ENCODE data around the gene DENND5B. TPM values are rescaled to one million over a fixed set of nuclear protein-coding genes. Genes with fewer than 3 reads are reported as not detected.

Gene DENND5B
- total RNA-seq, 2 experiments from 2014 or later, result 0.32 to 0.48 TPM

GRCh38 chr12:31363416-31363809 lies 227.5 kb downstream of the DENND5B start:
- Mint-ChIP-seq H3K4me3 (no peak overlapping the region), H3K27me3 (no peaks in the 10 kb centered on the region), H3K4me1 (peaks cover 14% of the 10 kb centered on the region), H3K9me3 (ENCODE audit: low read depth) (no peaks in the 10 kb centered on the region), H3K36me3 (ENCODE audit: low read depth) (no peaks in the 10 kb centered on the region), H3K27ac (peak overlapping the region; percentile 70)
- ChIA-PET POLR2A (no interaction called here), CTCF (interaction anchor here (0.7 to 1.2 kb wide), 4 partner anchors 13 to 273 kb away, joined by 3 to 4 read pairs (median 4); no protein-coding TSS in a partner anchor)
- ATAC-seq, result no peak
- intact Hi-C loops (cut with DNase I, micrococcal nuclease), result loop anchor here (2.0 to 5.0 kb wide), 3 partner anchors 111 to 246 kb away; no protein-coding TSS in a partner anchor
- DNase-seq, result no peak

DNA sequence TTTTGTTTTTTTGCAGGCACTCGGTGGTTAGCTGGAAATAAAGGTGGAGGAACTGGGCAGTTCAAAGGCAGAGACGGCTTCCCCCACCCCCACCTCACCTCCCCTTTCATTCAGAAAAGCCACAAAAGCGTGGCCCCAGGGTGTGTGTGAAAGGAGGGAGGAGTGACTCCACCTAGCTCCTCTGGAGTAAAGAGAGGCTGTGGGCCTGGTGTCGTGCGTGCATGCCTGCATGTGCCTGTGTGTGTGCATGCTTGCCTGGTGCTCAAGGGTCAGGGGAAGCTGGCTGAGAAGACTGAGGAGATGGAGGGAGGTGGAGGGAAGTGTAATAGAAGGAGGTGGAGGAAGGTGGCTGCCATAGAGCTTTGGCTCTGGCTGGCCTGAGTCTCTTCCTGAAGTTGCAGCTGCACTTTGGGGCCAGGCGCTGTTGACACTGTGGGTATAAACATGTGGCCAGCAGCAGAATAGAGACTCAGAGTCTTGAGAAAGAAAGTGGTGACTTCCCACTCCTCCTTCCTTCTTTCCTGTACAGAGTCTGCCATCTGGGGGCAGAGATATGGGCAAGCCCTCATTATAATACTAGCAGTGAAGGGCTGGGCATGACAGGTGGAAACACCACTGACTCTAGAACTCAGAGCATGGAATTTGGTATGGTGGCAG lies 228.0 kb downstream of the DENND5B start:
- Mint-ChIP-seq H3K4me1 (peaks cover 14% of the 10 kb centered on the region), H3K4me3 (peak overlapping the region; percentile 45), H3K9me3 (ENCODE audit: low read depth) (no peaks in the 10 kb centered on the region), H3K27ac (peak overlapping the region; percentile 70), H3K27me3 (no peaks in the 10 kb centered on the region), H3K36me3 (ENCODE audit: low read depth) (no peaks in the 10 kb centered on the region)
- intact Hi-C loops (cut with DNase I, micrococcal nuclease), result loop anchor here (1.0 to 5.0 kb wide), 4 partner anchors 37 to 246 kb away; partner anchors contain the start of gene SINHCAF (in 1 of the 2)
- POLR2A ChIA-PET, result no interaction called here
- CTCF ChIA-PET, result interaction anchor here (0.7 to 2.9 kb wide), 7 partner anchors 13 to 273 kb away, joined by 3 to 10 read pairs (median 4); no protein-coding TSS in a partner anchor
- DNase-seq (peak; percentile 64), ATAC-seq (peak; percentile 85)

DNA sequence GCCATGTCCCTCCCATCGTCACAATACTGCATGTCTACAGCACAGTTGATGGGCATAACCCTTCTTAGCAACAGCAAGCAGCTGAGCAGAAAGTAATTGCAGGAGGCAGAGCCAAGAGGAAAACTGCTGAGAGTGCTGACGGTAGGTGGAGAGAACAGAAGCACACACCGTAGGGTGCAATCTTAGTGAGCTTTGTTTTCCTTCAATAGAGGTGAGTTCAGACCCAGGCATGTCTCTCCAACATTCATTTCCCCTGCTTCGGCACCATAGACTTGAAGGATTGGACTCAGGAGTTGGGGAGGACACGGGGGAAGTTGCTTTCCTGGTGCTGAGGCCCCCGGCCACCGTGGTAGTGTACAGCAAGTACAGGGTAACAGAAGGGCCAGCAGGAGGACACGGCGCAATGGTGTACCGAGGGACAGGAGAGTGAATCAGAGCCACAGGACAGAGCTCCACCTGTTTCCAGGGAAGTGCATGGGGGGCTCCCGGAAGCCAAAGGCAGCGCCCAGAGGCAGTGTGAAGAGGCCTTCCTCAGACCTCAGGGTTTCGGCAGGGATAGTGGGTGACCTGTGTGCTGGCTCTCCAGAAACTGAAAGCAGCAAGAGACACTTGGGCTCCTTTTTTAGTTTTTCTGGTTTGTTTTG lies 228.7 kb downstream of the DENND5B start:
- peak overlapping the region; percentile 45 for H3K4me3 Mint-ChIP-seq
- intact Hi-C loops (cut with DNase I, micrococcal nuclease), result loop anchor here (1.0 to 5.0 kb wide), 4 partner anchors 36 to 245 kb away; partner anchors contain the start of gene SINHCAF (in 1 of the 2)
- no peaks in the 10 kb centered on the region for H3K36me3 Mint-ChIP-seq (ENCODE audit: low read depth)
- H3K4me1 Mint-ChIP-seq, result peaks cover 14% of the 10 kb centered on the region
- H3K9me3 Mint-ChIP-seq (ENCODE audit: low read depth), result no peaks in the 10 kb centered on the region
- POLR2A ChIA-PET, result no interaction called here
- peak overlapping the region; percentile 70 for H3K27ac Mint-ChIP-seq
- peak; percentile 15 for DNase-seq
- no peaks in the 10 kb centered on the region for H3K27me3 Mint-ChIP-seq
- CTCF ChIA-PET, result interaction anchor here (0.7 to 2.9 kb wide), 4 partner anchors 14 to 274 kb away, joined by 3 to 10 read pairs (median 4); no protein-coding TSS in a partner anchor
- ATAC-seq, result peak; percentile 37

DNA sequence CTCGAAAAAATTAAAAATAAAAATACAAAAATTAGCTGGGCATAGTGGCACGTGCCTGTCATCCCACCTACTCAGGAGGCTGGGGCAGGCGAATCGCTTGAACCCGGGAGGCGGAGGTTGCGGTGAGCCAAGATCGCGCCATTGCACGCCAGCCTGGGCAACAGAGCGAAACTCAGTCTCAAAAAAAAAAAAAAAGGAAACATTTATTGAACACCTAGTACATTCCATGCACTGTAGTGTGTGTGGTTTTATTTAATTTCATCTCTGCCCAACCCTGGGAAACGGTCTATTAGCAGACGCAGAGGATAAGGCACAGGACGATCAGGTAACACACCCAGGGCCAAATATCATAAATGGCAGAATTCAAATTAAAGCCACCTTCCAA lies 229.2 kb downstream of the DENND5B start:
- H3K36me3 Mint-ChIP-seq (ENCODE audit: low read depth), result no peaks in the 10 kb centered on the region
- no peaks in the 10 kb centered on the region for H3K27me3 Mint-ChIP-seq
- ChIA-PET POLR2A (no interaction called here), CTCF (interaction anchor here (0.7 to 2.9 kb wide), 3 partner anchors 90 to 259 kb away, joined by 3 to 10 read pairs (median 3); no protein-coding TSS in a partner anchor)
- no peak overlapping the region for H3K27ac Mint-ChIP-seq
- intact Hi-C loops (cut with DNase I, micrococcal nuclease), result loop anchor here (1.0 to 5.0 kb wide), 4 partner anchors 35 to 244 kb away; partner anchors contain the start of gene SINHCAF (in 1 of the 2)
- H3K4me1 Mint-ChIP-seq, result peaks cover 14% of the 10 kb centered on the region
- no peaks in the 10 kb centered on the region for H3K9me3 Mint-ChIP-seq (ENCODE audit: low read depth)
- ATAC-seq, result no peak
- no peak for DNase-seq
- no peak overlapping the region for H3K4me3 Mint-ChIP-seq

DNA sequence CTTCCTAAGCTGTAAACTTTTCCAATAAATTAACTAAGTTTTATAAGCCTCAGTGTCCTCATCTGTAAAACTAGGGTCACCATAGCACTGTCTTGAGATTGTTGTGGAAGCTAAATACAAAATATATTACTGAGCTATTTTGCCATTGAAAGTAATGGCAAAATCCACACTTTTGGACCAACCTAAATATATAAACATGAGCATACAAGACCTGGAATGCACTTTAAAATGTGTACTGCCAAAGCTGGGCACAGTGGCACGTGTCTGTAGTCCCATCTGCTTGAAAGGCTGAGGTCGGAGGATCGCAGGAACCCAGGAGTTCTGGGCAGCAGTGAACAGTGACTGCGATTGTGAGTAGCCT lies 235.2 kb downstream of the DENND5B start:
- H3K36me3 Mint-ChIP-seq (ENCODE audit: low read depth), result no peaks in the 10 kb centered on the region
- H3K9me3 Mint-ChIP-seq (ENCODE audit: low read depth), result no peaks in the 10 kb centered on the region
- ChIA-PET CTCF (no interaction called here), POLR2A (no interaction called here)
- ATAC-seq, result no peak
- no peak overlapping the region for H3K4me3 Mint-ChIP-seq
- DNase-seq, result no peak
- H3K27me3 Mint-ChIP-seq, result no peaks in the 10 kb centered on the region
- H3K27ac Mint-ChIP-seq, result no peak overlapping the region
- no peaks in the 10 kb centered on the region for H3K4me1 Mint-ChIP-seq
- intact Hi-C loops (cut with DNase I, micrococcal nuclease), result no loop called here

DNA sequence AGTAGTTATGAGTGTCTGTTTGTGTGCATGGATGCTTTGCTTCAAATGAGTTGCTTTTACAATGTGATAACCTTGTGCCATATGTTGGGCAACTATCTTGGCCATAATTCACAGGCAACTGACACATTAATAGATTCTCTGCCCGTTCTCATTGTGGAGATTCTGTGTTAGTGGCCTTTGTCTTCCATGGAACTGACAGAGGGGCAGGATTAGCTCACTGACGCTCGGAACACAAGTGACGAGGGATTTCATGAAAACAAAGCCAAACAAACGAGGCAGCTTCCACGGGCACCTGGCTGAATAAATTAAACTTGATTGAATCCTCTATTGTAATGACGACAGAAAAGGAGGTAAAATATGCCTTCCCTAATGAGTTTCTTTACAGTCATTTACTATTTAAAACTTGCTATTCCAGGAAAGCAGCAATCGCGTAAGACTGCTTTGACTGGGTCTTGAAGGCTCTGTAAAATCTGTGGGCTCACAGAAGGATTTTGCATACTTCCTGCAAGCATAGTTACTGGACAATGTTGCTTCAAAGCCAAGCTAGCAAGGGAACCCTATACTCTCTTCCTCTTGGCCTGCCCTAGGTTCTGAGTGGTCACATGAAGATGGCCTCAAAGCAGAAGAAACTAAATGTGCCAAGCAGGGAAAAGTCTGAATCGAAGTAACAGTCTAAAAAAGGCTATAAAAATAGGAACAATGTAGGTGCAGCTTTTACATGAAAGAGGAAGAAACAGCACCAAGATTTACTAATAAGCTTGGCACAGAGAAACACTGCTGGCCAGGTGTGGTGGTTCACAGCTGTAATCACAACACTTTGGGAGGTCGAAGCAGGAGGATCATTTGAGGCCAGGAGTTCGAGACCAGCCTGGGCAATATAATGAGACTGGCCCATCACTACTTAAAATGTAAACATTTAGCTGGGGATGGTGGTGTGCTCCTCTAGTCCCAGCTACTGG lies 236.9 kb downstream of the DENND5B start:
- ATAC-seq (no peak), DNase-seq (no peak)
- intact Hi-C loops (cut with DNase I, micrococcal nuclease), result no loop called here
- no peaks in the 10 kb centered on the region for H3K36me3 Mint-ChIP-seq (ENCODE audit: low read depth)
- H3K27ac Mint-ChIP-seq, result no peak overlapping the region
- no peak overlapping the region for H3K4me3 Mint-ChIP-seq
- no peaks in the 10 kb centered on the region for H3K4me1 Mint-ChIP-seq
- no peaks in the 10 kb centered on the region for H3K27me3 Mint-ChIP-seq
- POLR2A ChIA-PET, result no interaction called here
- CTCF ChIA-PET, result interaction anchor here (1.3 kb wide), 1 partner anchor 82 kb away, joined by 3 read pairs; no protein-coding TSS in a partner anchor
- no peaks in the 10 kb centered on the region for H3K9me3 Mint-ChIP-seq (ENCODE audit: low read depth)

- no peak overlapping the region for H3K27ac Mint-ChIP-seq
- ATAC-seq (no peak), DNase-seq (no peak)
- H3K27me3 Mint-ChIP-seq, result no peaks in the 10 kb centered on the region
- H3K4me3 Mint-ChIP-seq, result no peak overlapping the region
- H3K4me1 Mint-ChIP-seq, result no peaks in the 10 kb centered on the region
- POLR2A ChIA-PET, result no interaction called here
- intact Hi-C loops (cut with DNase I, micrococcal nuclease), result no loop called here
- CTCF ChIA-PET, result interaction anchor here (0.6 to 1.5 kb wide), 3 partner anchors 44 to 56 kb away, joined by 3 to 4 read pairs (median 3); no protein-coding TSS in a partner anchor
- H3K9me3 Mint-ChIP-seq (ENCODE audit: low read depth), result no peaks in the 10 kb centered on the region
- no peaks in the 10 kb centered on the region for H3K36me3 Mint-ChIP-seq (ENCODE audit: low read depth)
These were observed 244.7 kb downstream of the DENND5B start for GRCh38 chr12:31346267-31346666.

- DNase-seq (no peak), ATAC-seq (no peak)
- no peak overlapping the region for H3K4me3 Mint-ChIP-seq
- H3K27me3 Mint-ChIP-seq, result no peaks in the 10 kb centered on the region
- no peaks in the 10 kb centered on the region for H3K9me3 Mint-ChIP-seq (ENCODE audit: low read depth)
- ChIA-PET CTCF (no interaction called here), POLR2A (no interaction called here)
- no peak overlapping the region for H3K27ac Mint-ChIP-seq
- intact Hi-C loops (cut with DNase I, micrococcal nuclease), result no loop called here
- H3K4me1 Mint-ChIP-seq, result no peaks in the 10 kb centered on the region
- H3K36me3 Mint-ChIP-seq (ENCODE audit: low read depth), result no peaks in the 10 kb centered on the region
These were observed 247.8 kb downstream of the DENND5B start for GRCh38 chr12:31343139-31343538.

DNA sequence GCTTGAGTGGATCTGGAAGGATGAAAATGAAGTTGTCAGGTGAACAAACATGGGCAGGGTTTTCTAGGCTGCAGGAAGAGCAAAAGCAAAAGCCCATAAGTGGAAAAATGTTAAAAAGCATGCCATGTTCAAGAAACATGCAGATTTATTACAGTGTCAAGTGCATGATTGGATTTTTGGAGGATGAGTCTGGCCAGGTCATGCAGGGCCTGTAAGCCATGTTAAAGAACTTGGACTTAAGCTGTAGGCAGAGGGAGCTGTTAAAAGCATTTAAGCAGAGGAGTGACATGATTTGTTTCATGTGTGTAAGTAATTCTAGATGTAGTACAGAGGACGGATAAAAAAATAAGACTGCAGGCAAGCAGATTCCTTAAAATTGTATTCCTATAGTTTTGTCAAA lies 248.7 kb downstream of the DENND5B start:
- no peak for DNase-seq
- Mint-ChIP-seq H3K27me3 (no peaks in the 10 kb centered on the region), H3K4me1 (no peaks in the 10 kb centered on the region), H3K9me3 (ENCODE audit: low read depth) (no peaks in the 10 kb centered on the region), H3K27ac (no peak overlapping the region), H3K36me3 (ENCODE audit: low read depth) (no peaks in the 10 kb centered on the region), H3K4me3 (no peak overlapping the region)
- intact Hi-C loops (cut with DNase I, micrococcal nuclease), result no loop called here
- no peak for ATAC-seq
- ChIA-PET POLR2A (interaction anchor here (0.6 kb wide), 1 partner anchor 101 kb away, joined by 6 read pairs; no protein-coding TSS in a partner anchor), CTCF (no interaction called here)

DNA sequence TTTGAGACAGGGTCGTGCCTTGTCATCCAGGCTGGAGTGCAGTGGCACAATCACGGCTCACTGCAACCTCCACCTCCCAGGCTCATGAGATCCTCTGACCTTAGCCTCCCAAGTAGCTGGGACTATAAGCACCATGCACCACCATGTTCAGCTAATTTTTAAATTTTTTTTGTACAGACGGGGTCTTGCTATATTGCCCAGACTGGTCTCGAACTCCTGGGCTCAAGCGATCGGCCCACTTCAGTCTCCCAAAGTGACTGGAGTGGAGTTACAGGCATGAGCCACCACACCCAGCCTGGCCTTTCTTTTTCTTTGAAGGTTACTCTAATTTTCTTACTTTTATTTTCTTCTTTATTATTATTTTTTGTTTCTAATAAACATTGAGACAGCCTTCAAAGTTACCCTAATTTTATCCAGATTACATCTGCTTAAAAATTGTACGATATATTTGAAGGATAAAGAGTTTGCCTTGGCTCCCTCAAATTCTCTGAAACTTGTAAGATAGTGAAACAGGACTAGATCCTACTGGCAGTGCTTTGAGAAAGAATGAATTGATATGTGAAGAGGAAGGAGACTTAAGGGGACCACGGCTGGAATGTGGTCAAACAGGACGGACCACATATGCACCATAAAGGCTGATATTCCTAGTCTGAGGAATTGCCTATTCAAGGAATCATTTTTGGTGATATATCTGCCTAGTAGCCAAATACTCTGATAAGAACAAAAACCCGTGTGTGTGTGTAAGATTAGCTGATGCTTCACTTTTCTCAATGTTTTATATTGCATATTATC lies 250.9 kb downstream of the DENND5B start:
- ChIA-PET CTCF (no interaction called here), POLR2A (no interaction called here)
- ATAC-seq (no peak), DNase-seq (no peak)
- Mint-ChIP-seq H3K4me3 (no peak overlapping the region), H3K27me3 (no peaks in the 10 kb centered on the region), H3K9me3 (ENCODE audit: low read depth) (no peaks in the 10 kb centered on the region), H3K27ac (no peak overlapping the region), H3K4me1 (no peaks in the 10 kb centered on the region), H3K36me3 (ENCODE audit: low read depth) (no peaks in the 10 kb centered on the region)
- intact Hi-C loops (cut with DNase I, micrococcal nuclease), result no loop called here
